ENCODE results near the gene WDR44. TPM values are rescaled to one million over a fixed set of nuclear protein-coding genes. Genes with fewer than 3 reads are reported as not detected.
A peak's percentile ranks its signal among the peaks of the same experiment; 100 is the strongest.

WDR44 gene
- total and polyA plus RNA-seq, 2 of the 13 experiments (the other 11 are each of a cell fraction or from before 2014, with no cell fraction given), result 2.2 to 4.3 TPM

DNA sequence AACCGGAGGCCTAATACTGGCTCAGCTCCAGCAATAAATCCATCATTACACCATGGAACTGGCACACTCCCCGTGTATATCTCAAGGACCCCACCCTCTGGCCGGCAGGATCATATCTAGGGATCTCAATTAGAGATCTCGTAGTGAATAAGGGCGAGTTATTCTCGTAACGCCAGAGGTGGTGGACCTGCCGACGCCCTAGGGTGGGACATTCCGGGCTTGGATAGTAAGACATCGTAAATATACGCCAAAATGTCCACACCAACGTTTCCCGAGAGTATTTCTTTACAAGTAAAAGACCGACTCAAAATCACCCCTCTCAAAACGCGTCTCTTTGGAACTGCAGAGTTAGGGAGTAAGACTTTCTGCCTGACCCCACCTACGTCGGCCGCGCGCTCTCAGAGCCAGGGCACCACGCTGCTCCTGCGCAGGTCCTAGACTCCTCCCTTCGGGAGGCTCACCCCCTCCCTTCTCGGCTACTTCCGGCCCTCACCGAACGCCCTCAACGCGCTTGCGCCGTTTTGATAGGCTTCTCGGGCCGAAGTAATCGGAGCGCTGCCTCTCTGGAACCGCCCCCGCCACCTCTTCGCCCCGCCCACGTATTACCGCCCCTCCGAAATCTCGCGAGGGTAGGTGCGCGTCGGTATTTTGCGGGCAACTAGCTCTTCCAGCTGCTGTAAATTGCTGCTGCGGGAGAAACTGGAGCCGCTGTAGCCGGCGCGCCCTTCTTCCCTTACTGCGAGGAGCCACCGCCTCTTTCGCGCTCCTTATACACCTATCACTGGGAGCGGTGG, at the start of gene WDR44 (continued):
- TF ChIP-seq, protein P1, sequence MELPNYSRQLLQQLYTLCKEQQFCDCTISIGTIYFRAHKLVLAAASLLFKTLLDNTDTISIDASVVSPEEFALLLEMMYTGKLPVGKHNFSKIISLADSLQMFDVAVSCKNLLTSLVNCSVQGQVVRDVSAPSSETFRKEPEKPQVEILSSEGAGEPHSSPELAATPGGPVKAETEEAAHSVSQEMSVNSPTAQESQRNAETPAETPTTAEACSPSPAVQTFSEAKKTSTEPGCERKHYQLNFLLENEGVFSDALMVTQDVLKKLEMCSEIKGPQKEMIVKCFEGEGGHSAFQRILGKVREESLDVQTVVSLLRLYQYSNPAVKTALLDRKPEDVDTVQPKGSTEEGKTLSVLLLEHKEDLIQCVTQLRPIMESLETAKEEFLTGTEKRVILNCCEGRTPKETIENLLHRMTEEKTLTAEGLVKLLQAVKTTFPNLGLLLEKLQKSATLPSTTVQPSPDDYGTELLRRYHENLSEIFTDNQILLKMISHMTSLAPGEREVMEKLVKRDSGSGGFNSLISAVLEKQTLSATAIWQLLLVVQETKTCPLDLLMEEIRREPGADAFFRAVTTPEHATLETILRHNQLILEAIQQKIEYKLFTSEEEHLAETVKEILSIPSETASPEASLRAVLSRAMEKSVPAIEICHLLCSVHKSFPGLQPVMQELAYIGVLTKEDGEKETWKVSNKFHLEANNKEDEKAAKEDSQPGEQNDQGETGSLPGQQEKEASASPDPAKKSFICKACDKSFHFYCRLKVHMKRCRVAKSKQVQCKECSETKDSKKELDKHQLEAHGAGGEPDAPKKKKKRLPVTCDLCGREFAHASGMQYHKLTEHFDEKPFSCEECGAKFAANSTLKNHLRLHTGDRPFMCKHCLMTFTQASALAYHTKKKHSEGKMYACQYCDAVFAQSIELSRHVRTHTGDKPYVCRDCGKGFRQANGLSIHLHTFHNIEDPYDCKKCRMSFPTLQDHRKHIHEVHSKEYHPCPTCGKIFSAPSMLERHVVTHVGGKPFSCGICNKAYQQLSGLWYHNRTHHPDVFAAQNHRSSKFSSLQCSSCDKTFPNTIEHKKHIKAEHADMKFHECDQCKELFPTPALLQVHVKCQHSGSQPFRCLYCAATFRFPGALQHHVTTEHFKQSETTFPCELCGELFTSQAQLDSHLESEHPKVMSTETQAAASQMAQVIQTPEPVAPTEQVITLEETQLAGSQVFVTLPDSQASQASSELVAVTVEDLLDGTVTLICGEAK (IDR thresholded peaks at IDR 0.05), result no peak
- TF ChIP-seq, protein P1 (CRISPR knock-in tag; IDR thresholded peaks at IDR 0.05), result no peak; the same call in 1 of the 2 replicates
- TF ChIP-seq, protein P2, sequence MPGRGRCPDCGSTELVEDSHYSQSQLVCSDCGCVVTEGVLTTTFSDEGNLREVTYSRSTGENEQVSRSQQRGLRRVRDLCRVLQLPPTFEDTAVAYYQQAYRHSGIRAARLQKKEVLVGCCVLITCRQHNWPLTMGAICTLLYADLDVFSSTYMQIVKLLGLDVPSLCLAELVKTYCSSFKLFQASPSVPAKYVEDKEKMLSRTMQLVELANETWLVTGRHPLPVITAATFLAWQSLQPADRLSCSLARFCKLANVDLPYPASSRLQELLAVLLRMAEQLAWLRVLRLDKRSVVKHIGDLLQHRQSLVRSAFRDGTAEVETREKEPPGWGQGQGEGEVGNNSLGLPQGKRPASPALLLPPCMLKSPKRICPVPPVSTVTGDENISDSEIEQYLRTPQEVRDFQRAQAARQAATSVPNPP (CRISPR knock-in tag; IDR thresholded peaks at IDR 0.05), result no peak
- TF ChIP-seq GATA4 (IDR thresholded peaks at IDR 0.05; ENCODE audit: borderline replicate concordance, low read depth) (peak; percentile 32; the same call in 1 of the 2 replicates), STAT5B (CRISPR knock-in tag; IDR thresholded peaks at IDR 0.05) (no peak), RXRB (CRISPR knock-in tag; IDR thresholded peaks at IDR 0.05; ENCODE audit: borderline replicate concordance) (no peak), PHF20 (CRISPR knock-in tag; IDR thresholded peaks at IDR 0.05) (no peak), ELF3 (CRISPR knock-in tag; IDR thresholded peaks at IDR 0.05) (no peak), ZNF891 (CRISPR knock-in tag; IDR thresholded peaks at IDR 0.05) (no peak; the same call in 1 of the 2 replicates), ZNF124 (CRISPR knock-in tag; IDR thresholded peaks at IDR 0.05) (no peak), ZNF232 (CRISPR knock-in tag; IDR thresholded peaks at IDR 0.05; ENCODE audit: borderline replicate concordance) (no peak), SRF (IDR thresholded peaks at IDR 0.05; ENCODE audit: low read depth, low read length) (no peak), ZNF781 (CRISPR knock-in tag; IDR thresholded peaks at IDR 0.05; ENCODE audit: borderline replicate concordance, not compliant biosample characterization) (no peak), SMARCC2 (IDR thresholded peaks at IDR 0.05) (no peak), ZNF589 (CRISPR knock-in tag; conservative IDR thresholded peaks at IDR 0.05) (no peak), ZNF263 (CRISPR knock-in tag; IDR thresholded peaks at IDR 0.05) (0 out of 2 replicates have a peak, but pooled peaks have one; percentile 17), ZNF235 (CRISPR knock-in tag; IDR thresholded peaks at IDR 0.05; ENCODE audit: borderline replicate concordance) (no peak), BORCS8-MEF2B (CRISPR knock-in tag; IDR thresholded peaks at IDR 0.05) (no peak), ZSCAN21 (CRISPR knock-in tag; IDR thresholded peaks at IDR 0.05; ENCODE audit: borderline replicate concordance) (no peak), ZNF558 (CRISPR knock-in tag; IDR thresholded peaks at IDR 0.05; ENCODE audit: borderline replicate concordance) (no peak)
- TF ChIP-seq, protein P3, sequence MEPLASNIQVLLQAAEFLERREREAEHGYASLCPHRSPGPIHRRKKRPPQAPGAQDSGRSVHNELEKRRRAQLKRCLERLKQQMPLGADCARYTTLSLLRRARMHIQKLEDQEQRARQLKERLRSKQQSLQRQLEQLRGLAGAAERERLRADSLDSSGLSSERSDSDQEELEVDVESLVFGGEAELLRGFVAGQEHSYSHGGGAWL (CRISPR knock-in tag; IDR thresholded peaks at IDR 0.05), result no peak

Measured in HepG2 (cell line).